ENCODE data around the gene TMEM125.

Gene TMEM125

DNA sequence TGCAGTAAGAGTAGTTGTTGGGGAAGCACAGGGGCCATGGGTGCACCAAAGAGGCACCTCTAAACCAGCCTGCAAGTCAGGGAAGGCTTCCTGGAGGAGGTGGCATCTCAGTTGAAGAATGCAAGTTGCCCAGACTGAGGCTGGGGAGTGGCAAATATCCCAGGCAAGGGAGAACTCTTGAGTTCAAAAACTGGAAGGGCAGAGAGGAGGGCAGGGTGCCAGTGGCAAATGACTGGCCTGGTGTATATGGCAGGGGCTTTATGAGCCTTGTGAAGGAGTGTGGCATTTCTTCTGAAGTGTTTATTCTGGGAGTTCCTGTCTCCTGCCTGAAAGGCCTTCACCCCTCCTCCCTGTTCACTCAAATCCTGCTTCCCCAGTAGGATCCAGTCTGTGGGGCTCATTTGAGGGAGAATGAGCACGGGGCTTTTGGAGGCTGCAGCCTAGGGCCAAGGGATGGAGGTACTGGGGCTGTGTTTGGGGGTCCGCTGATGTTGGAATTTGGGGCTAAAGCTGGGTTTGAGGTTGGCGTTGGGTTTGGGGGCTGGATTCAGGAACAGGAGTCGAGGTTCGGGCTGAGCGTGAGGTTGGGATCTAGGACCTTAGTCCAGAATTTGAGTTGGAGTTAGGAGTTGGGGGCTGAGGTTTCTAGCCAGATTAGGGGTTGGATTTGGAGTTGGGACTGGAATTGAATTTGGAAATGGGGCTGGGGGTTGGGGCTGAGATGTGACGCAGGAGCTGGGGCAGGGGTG is at the start of gene TMEM125:
Gene TMEM125, plus strand, starts transcription at position 357 of the 749 bp plus-strand sequence. CDS start 2,740 bp downstream, outside the sequence.
- Mint-ChIP-seq H3K36me3 (ENCODE audit: low read depth) (no peaks in the 10 kb centered on the region), H3K9me3 (peaks cover 15% of the 10 kb centered on the region), H3K4me1 (peaks cover 40% of the 10 kb centered on the region), H3K27ac (no peak within 1 kb of the TSS), H3K27me3 (ENCODE audit: low read depth, poor library complexity) (peaks cover 15% of the 10 kb centered on the region), H3K4me3 (peak within 1 kb of the TSS; percentile 82)
- TF ChIP-seq, protein P1, sequence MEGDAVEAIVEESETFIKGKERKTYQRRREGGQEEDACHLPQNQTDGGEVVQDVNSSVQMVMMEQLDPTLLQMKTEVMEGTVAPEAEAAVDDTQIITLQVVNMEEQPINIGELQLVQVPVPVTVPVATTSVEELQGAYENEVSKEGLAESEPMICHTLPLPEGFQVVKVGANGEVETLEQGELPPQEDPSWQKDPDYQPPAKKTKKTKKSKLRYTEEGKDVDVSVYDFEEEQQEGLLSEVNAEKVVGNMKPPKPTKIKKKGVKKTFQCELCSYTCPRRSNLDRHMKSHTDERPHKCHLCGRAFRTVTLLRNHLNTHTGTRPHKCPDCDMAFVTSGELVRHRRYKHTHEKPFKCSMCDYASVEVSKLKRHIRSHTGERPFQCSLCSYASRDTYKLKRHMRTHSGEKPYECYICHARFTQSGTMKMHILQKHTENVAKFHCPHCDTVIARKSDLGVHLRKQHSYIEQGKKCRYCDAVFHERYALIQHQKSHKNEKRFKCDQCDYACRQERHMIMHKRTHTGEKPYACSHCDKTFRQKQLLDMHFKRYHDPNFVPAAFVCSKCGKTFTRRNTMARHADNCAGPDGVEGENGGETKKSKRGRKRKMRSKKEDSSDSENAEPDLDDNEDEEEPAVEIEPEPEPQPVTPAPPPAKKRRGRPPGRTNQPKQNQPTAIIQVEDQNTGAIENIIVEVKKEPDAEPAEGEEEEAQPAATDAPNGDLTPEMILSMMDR (IDR thresholded peaks at IDR 0.05): no peak
- DNase-seq: no peak

DNA sequence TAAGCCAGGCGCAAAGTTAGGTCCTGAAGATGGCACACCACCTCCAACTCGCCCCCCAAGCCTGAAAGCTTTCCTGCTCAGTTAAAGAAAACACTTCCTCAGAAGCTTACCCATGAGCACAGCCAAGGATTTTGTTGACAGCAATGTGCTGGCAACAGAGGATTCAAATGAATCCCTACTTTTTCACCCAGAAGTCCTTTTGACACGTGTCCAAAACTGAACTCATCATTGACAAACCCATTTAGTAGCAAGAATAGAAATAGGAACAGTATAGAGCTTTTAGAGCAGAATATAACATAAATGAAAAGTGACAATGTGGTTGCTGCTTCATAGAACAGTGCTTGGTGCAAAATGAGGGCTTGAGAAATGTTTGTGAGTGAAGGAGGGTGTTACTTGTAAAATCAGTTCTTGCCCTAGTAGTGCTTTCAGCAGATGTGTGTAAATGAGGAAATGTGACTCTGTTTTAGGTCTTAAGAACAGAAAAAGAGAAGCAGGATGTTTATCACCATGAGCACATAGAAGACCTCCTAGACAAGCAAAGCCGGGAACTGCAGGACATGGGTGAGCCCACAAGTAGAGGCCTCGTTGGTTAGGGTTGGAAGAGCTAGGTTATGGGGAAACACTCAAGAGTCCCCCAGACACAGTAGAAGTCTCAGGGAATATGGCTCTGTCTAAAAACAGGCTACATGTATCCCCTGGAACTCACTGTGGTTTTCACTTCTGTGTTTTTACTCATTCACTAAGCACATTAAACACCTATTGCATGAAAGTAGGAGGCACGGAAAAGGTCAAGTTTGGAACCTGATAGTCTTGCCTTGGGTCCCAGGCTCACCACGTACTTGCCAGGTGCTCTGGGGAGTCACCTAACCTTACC is 48.6 kb upstream of the TMEM125 start:
- peaks cover 33% of the 10 kb centered on the region for H3K27me3 Mint-ChIP-seq (ENCODE audit: low read depth, poor library complexity)
- no peak for DNase-seq
- no peak overlapping the region for H3K4me3 Mint-ChIP-seq
- no peaks in the 10 kb centered on the region for H3K9me3 Mint-ChIP-seq
- no peak overlapping the region for H3K27ac Mint-ChIP-seq
- no peaks in the 10 kb centered on the region for H3K36me3 Mint-ChIP-seq (ENCODE audit: low read depth)
- TF ChIP-seq, protein P1 (IDR thresholded peaks at IDR 0.05): no peak
- H3K4me1 Mint-ChIP-seq: no peaks in the 10 kb centered on the region

DNA sequence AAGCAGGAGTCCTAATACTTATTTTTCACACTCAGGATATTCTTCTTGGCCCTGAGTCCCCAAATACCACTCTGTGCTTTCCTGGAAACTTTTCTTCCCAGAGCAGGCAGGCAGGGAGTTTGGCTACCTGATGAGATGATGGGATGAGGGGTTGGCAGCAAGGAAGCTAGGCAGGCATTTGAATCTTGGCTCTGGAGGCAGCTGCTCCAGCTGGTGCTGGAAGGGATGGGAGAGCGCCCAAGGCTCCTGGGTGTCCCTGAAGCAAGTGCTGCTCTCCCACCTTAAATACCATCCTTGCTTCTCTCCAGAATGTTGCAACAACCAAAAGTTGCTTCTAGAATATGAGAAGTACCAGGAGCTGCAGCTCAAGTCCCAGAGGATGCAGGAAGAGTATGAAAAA is 48.0 kb upstream of the TMEM125 start:
- Mint-ChIP-seq H3K4me3 (no peak overlapping the region), H3K36me3 (ENCODE audit: low read depth) (no peaks in the 10 kb centered on the region), H3K4me1 (no peaks in the 10 kb centered on the region), H3K9me3 (no peaks in the 10 kb centered on the region), H3K27ac (no peak overlapping the region), H3K27me3 (ENCODE audit: low read depth, poor library complexity) (peaks cover 34% of the 10 kb centered on the region)
- DNase-seq: no peak
- TF ChIP-seq, protein P1 (IDR thresholded peaks at IDR 0.05): no peak

DNA sequence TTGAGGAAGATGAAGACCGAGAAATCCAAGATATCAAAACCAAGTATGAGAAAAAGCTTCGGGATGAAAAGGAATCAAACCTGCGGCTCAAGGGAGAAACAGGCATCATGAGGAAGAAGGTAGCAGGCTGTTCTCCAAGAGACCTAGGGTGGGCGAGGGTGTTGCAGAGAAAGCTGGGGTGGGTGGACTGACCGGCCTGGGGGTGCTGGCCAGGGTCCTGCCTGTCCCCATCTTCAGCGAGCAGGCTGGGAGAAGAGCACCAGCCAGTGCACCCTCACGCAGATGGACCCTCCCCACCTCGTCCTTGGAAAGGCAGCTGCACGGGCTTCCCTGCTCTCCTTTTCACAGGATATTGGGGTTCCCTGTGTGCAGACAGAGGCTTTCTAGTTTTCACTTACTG is 46.9 kb upstream of the TMEM125 start:
- no peak for DNase-seq
- no peak overlapping the region for H3K4me3 Mint-ChIP-seq
- no peak overlapping the region for H3K27ac Mint-ChIP-seq

DNA sequence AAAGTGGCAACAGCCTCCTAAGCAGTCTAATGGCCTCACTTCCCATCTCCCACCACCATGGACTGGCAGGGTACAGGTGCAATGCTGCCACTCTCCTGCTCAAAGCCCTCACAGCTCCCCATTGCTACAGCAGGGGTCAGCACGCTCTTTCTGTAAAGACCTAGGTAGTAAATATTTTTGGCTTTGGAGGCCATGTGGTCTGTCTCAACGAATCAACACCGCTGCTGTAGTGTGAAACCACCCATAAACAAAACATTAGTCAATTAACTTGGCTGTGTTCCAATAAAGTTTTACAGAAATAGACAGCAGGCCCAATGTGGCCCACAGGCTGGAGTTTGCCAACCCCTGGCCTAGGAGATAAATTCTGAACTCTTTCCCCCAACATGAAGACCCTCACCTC is 44.6 kb upstream of the TMEM125 start:
- Mint-ChIP-seq H3K27me3 (ENCODE audit: low read depth, poor library complexity) (peaks cover 31% of the 10 kb centered on the region), H3K4me3 (no peak overlapping the region), H3K9me3 (no peaks in the 10 kb centered on the region), H3K36me3 (ENCODE audit: low read depth) (no peaks in the 10 kb centered on the region), H3K4me1 (peaks cover 13% of the 10 kb centered on the region), H3K27ac (no peak overlapping the region)
- no peak for DNase-seq
- TF ChIP-seq, protein P1 (IDR thresholded peaks at IDR 0.05): no peak

More for the DNA sequence above, 46.9 kb upstream of the TMEM125 start:
- Mint-ChIP-seq H3K36me3 (ENCODE audit: low read depth) (no peaks in the 10 kb centered on the region), H3K9me3 (no peaks in the 10 kb centered on the region), H3K4me1 (peaks cover 8% of the 10 kb centered on the region), H3K27me3 (ENCODE audit: low read depth, poor library complexity) (peaks cover 34% of the 10 kb centered on the region)
- TF ChIP-seq, protein P1 (IDR thresholded peaks at IDR 0.05): no peak

All from nephron progenitor cell (in vitro differentiated cells).